GM23338 (cell line): Measurements from ENCODE around the gene STK11IP.

ENCODE experiments used
- CTCF ChIP-seq, 2 experiments: fragments of 200-600 bp in 1 of 2; sonication (generic) in 1 of 2; conservative IDR thresholded peaks; 2 replicates each; pipeline versions ENCODE4 v1.5.1 to v1.6.1; 2016 to 2017; ENCODE audit warnings: antibody characterized with exemption in 2 of 2, low read depth in 2 of 2, mild to moderate bottlenecking in 2 of 2, moderate library complexity in 1 of 2
- JUNB ChIP-seq: IDR thresholded peaks from one replicate; pipeline ENCODE4 v1.6.1; 2016; ENCODE audit warnings: antibody characterized with exemption; ENCODE audit not compliant: unreplicated experiment

- TF ChIP-seq CTCF (conservative IDR thresholded peaks at IDR 0.05; ENCODE audit: low read depth in 2 of 2) (no peak), JUNB (no peak)
Measured at GRCh38 chr2:219618733-219619122, 21.1 kb downstream of the STK11IP start.
